ENCODE results near the gene LRRC7.

DNA sequence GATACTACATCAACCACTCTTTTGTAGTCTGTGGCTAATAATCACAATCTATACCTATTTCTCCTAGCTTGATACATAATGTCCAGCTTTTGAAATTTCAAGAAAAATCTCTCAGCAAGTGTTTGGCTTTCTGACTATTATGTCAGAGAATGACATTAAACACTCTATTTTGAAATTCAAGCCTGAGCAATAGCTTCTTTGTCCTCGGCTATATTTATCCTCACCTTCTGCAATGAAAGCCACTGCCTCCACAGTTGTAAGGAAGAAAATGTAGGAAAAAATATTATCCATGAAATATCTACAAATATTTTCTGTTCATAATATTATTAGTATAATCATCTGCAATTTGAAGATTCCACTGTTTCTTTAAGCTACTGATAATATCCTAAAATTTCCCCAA is 22.1 kb downstream of the LRRC7 start:
- TF ChIP-seq SUZ12 (IDR thresholded peaks at IDR 0.05; ENCODE audit: extremely low read depth, insufficient read depth, insufficient read length), result no peak
- TF ChIP-seq YY1 (IDR thresholded peaks at IDR 0.05; ENCODE audit: insufficient read depth, insufficient read length), result no peak
